ENCODE measurements around the gene CDT1.

- TF ChIP-seq POLR2A (IDR thresholded peaks at IDR 0.05; ENCODE audit: low read depth, low read length) (no peak), POLR2AphosphoS5 (IDR thresholded peaks at IDR 0.05; ENCODE audit: low read depth, low read length) (no peak)
Observed at GRCh38 chr16:88780142-88781062, 23.2 kb upstream of the CDT1 start.
